ENCODE measurements around the gene SGK1. TPM values are rescaled to one million over a fixed set of nuclear protein-coding genes. Genes with fewer than 3 reads are reported as not detected.
"Not testable (repeated sequence)": the region's sequence is repeated elsewhere in the genome, so short reads cannot be mapped to it uniquely, and the experiment has no call there.

Gene SGK1
- total and polyA plus RNA-seq, 4 donors = 68.9 to 299 (median 148) TPM

GRCh38 chr6:134257516-134257915 is 60.4 kb downstream of the SGK1 start:
- Histone ChIP-seq H3K9ac (ENCODE audit: insufficient read depth in 1 of 2, low read length in 2 of 2) (no peak overlapping the region), H3K27me3 (ENCODE audit: control insufficient read depth in 3 of 3, insufficient read depth in 3 of 3, low read length in 2 of 3) (no peaks in the 10 kb centered on the region), H3K36me3 (ENCODE audit: control insufficient read depth in 4 of 4, insufficient read depth in 4 of 4, low read length in 4 of 4) (no peaks in the 10 kb centered on the region), H3K9me3 (ENCODE audit: control insufficient read depth in 4 of 4, insufficient read depth in 3 of 4, low read length in 3 of 4) (no peaks in the 10 kb centered on the region), H3K27ac (ENCODE audit: low read depth in 1 of 2, low read length in 1 of 2) (no peak overlapping the region), H3K4me3 (no peak overlapping the region), H3K4me1 (ENCODE audit: control insufficient read depth in 5 of 5, insufficient read depth in 5 of 5, low read length in 5 of 5) (no peaks in the 10 kb centered on the region)
- no peak for ATAC-seq (ENCODE audit: insufficient read depth, low FRiP score)
- no peak for DNase-seq
- 73 to 92% methylated on average over 3 of the region's 3 CpGs for WGBS, 2 donors
- no peak for TF ChIP-seq CTCF (IDR thresholded peaks at IDR 0.05; ENCODE audit: control extremely low read depth, extremely low read depth)

GRCh38 chr6:134256862-134257261 is 61.0 kb downstream of the SGK1 start:
- TF ChIP-seq CTCF (IDR thresholded peaks at IDR 0.05; ENCODE audit: control extremely low read depth, extremely low read depth) = no peak
- DNase-seq (no peak), ATAC-seq (ENCODE audit: insufficient read depth, low FRiP score) (no peak)
- Histone ChIP-seq H3K9me3 (ENCODE audit: control insufficient read depth in 4 of 4, insufficient read depth in 3 of 4, low read length in 3 of 4) (no peaks in the 10 kb centered on the region), H3K9ac (ENCODE audit: insufficient read depth in 1 of 2, low read length in 2 of 2) (no peak overlapping the region), H3K4me3 (no peak overlapping the region), H3K4me1 (ENCODE audit: control insufficient read depth in 5 of 5, insufficient read depth in 5 of 5, low read length in 5 of 5) (no peaks in the 10 kb centered on the region), H3K27me3 (ENCODE audit: control insufficient read depth in 3 of 3, insufficient read depth in 3 of 3, low read length in 2 of 3) (peaks cover 0 to under 1% (median 0%) of the 10 kb centered on the region in 3 donors), H3K27ac (ENCODE audit: low read depth in 1 of 2, low read length in 1 of 2) (no peak overlapping the region), H3K36me3 (ENCODE audit: control insufficient read depth in 4 of 4, insufficient read depth in 4 of 4, low read length in 4 of 4) (no peaks in the 10 kb centered on the region)
- 98% methylated on average over 8 of the region's 8 CpGs for WGBS, 2 donors

- not testable (repeated sequence) for H3K27ac ChIP-seq (ENCODE audit: low read depth in 1 of 2, low read length in 1 of 2)
- 83 to 98% methylated on average over 2 of the region's 2 CpGs for WGBS, 2 donors
Observed at GRCh38 chr6:134255280-134255679, 62.6 kb downstream of the SGK1 start.

GRCh38 chr6:134254118-134254517 is 63.8 kb downstream of the SGK1 start:
- Histone ChIP-seq H3K9ac (ENCODE audit: insufficient read depth in 1 of 2, low read length in 2 of 2) (no peak overlapping the region), H3K27ac (ENCODE audit: low read depth in 1 of 2, low read length in 1 of 2) (no peak overlapping the region), H3K9me3 (ENCODE audit: control insufficient read depth in 4 of 4, insufficient read depth in 3 of 4, low read length in 3 of 4) (no peaks in the 10 kb centered on the region), H3K36me3 (ENCODE audit: control insufficient read depth in 4 of 4, insufficient read depth in 4 of 4, low read length in 4 of 4) (no peaks in the 10 kb centered on the region), H3K4me1 (ENCODE audit: control insufficient read depth in 5 of 5, insufficient read depth in 5 of 5, low read length in 5 of 5) (no peaks in the 10 kb centered on the region), H3K4me3 (no peak overlapping the region), H3K27me3 (ENCODE audit: control insufficient read depth in 3 of 3, insufficient read depth in 3 of 3, low read length in 2 of 3) (peaks cover 0 to 5% (median 0%) of the 10 kb centered on the region in 3 donors)
- DNase-seq = no peak
- WGBS, 2 donors = 89 to 94% methylated on average over 4 of the region's 4 CpGs
- no peak for ATAC-seq (ENCODE audit: insufficient read depth, low FRiP score)
- TF ChIP-seq CTCF (IDR thresholded peaks at IDR 0.05; ENCODE audit: control extremely low read depth, extremely low read depth) = no peak

More at GRCh38 chr6:134255280-134255679, 62.6 kb downstream of the SGK1 start:
- not testable (repeated sequence) for H3K4me3 ChIP-seq; DNase-seq; H3K27me3 ChIP-seq (ENCODE audit: control insufficient read depth in 3 of 3, insufficient read depth in 3 of 3, low read length in 2 of 3); ATAC-seq (ENCODE audit: insufficient read depth, low FRiP score); H3K36me3 ChIP-seq (ENCODE audit: control insufficient read depth in 4 of 4, insufficient read depth in 4 of 4, low read length in 4 of 4); H3K9ac ChIP-seq (ENCODE audit: insufficient read depth in 1 of 2, low read length in 2 of 2); H3K9me3 ChIP-seq (ENCODE audit: control insufficient read depth in 4 of 4, insufficient read depth in 3 of 4, low read length in 3 of 4); H3K4me1 ChIP-seq (ENCODE audit: control insufficient read depth in 5 of 5, insufficient read depth in 5 of 5, low read length in 5 of 5)

All from lung (tissue), 12 donors.